PC-3 (cell line): ENCODE data around the gene RASL11B.

ENCODE experiments used
- CTCF ChIP-seq: fragments of 300-600 bp; sonication (generic); conservative IDR thresholded peaks from 2 replicates; pipeline ENCODE4 v1.5.1; 2017; ENCODE audit warnings: antibody characterized with exemption, low read depth, mild to moderate bottlenecking, low read length
- EZH2 ChIP-seq: fragments of 300-600 bp; sonication (generic); IDR thresholded peaks from one replicate; pipeline ENCODE4 v1.6.1; 2017; ENCODE audit warnings: antibody characterized with exemption, mild to moderate bottlenecking, low read length; ENCODE audit not compliant: unreplicated experiment

DNA sequence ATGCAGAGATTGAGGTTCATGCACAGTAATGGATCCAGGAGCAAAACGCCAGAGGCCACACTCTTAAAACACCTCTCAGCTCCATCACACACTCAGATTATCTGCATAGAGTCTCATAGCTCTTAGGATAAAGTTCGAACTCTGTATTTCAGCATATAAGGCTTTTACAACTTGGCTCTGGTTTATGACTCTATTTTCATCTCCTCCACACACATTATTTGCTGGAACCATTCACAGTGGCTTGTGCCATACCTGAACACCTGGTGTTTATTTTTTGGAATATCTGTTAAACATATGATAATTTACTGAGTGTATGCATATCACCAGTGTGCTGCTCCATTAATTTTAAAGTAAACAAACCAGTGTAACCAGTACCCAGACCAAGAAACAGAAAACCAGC, 27.2 kb downstream of the RASL11B start:
- TF ChIP-seq CTCF (no peak), EZH2 (no peak)
